Left lung (tissue), 10 donors: Measurements from ENCODE around the gene VTA1. TPM values are rescaled to one million over a fixed set of nuclear protein-coding genes. Genes with fewer than 3 reads are reported as not detected.
"Not testable (repeated sequence)": the region's sequence is repeated elsewhere in the genome, so short reads cannot be mapped to it uniquely, and the experiment has no call there.

ENCODE experiments used
- ATAC-seq: fragments of 200-7000 bp; cut with Tn5 transposase; one replicate; pipeline ENCODE4 v1.9.1; 2020; ENCODE audit warnings: moderate library complexity
- DNase-seq, 4 donors: peaks; one replicate each; pipeline ENCODE4 v3.0.0-alpha.2; 2013 to 2020
- H3K27ac ChIP-seq, 2 donors: fragments of 200-600 bp; sonication (generic) in 1 of 2; one replicate each; pipeline versions ENCODE4 v1.5.0 to v1.8.0; 2020 to 2021
- H3K27me3 ChIP-seq, 2 donors: fragments of 200-600 bp; sonication (generic) in 1 of 2; one replicate each; pipeline versions ENCODE4 v1.5.0 to v1.8.0; 2020 to 2021
- H3K36me3 ChIP-seq, 2 donors: fragments of 200-600 bp; sonication (generic) in 1 of 2; one replicate each; pipeline versions ENCODE4 v1.5.0 to v1.8.0; 2020 to 2021
- H3K4me1 ChIP-seq, 2 donors: fragments of 200-600 bp; one replicate each; pipeline ENCODE4 v1.8.0; 2021
- H3K4me3 ChIP-seq, 2 donors: fragments of 200-600 bp; sonication (generic) in 1 of 2; one replicate each; pipeline versions ENCODE4 v1.5.0 to v1.8.0; 2020 to 2021; ENCODE audit warnings: mild to moderate bottlenecking in 1 of 2
- H3K9me3 ChIP-seq, 2 donors: fragments of 200-600 bp; sonication (generic) in 1 of 2; one replicate each; pipeline versions ENCODE4 v1.5.0 to v1.8.0; 2020 to 2021
- CTCF ChIP-seq, 2 donors: fragments of 200-600 bp; sonication (generic) in 1 of 2; IDR thresholded peaks; one replicate each; pipeline versions ENCODE4 v1.5.0 to v1.8.0; 2021; ENCODE audit warnings: antibody characterized with exemption in 2 of 2
- intact Hi-C, 2 donors: fragments of 100-400 bp; cut with DNase I; formaldehyde crosslinking; loops; one replicate each; pipeline versions ENCODE4 v1.11.2 to v1.14.2; 2022
- polyA plus RNA-seq, 6 donors: library from polyadenylated mRNA; unstranded; fragments of 120-200 nt; gene quantifications; one replicate each; pipeline ENCODE4 v1.2.1, GENCODE V29; 2013; ENCODE audit not compliant: insufficient read length in 6 of 6
- total RNA-seq, 2 donors: library from RNA; stranded (reverse); fragmentation: NEBNext Ultra II Directional; extraction: Animal tissue kit (Norgen Biotek cat#: 25700); gene quantifications; one replicate each; pipeline ENCODE4 v1.2.1, GENCODE V29; 2021
- donor health status: DM: no; HTN: yes; CAD: no.
- donor health status: DM: no; HTN: no; CAD: no.

The VTA1 gene
- total and polyA plus RNA-seq, 8 donors = 33.2 to 73.5 (median 66.5) TPM

- no peak overlapping the region for H3K4me3 ChIP-seq
- no peaks in the 10 kb centered on the region for H3K9me3 ChIP-seq
- DNase-seq = no peak
- H3K4me1 ChIP-seq = no peaks in the 10 kb centered on the region
- H3K27me3 ChIP-seq = no peaks in the 10 kb centered on the region
- no peaks in the 10 kb centered on the region for H3K36me3 ChIP-seq
- TF ChIP-seq CTCF (IDR thresholded peaks at IDR 0.05) = no peak
- no peak overlapping the region for H3K27ac ChIP-seq
- intact Hi-C loops = no loop called here
- ATAC-seq = no peak
Observed at GRCh38 chr6:142138876-142139275, 8.2 kb upstream of the VTA1 start.

DNA sequence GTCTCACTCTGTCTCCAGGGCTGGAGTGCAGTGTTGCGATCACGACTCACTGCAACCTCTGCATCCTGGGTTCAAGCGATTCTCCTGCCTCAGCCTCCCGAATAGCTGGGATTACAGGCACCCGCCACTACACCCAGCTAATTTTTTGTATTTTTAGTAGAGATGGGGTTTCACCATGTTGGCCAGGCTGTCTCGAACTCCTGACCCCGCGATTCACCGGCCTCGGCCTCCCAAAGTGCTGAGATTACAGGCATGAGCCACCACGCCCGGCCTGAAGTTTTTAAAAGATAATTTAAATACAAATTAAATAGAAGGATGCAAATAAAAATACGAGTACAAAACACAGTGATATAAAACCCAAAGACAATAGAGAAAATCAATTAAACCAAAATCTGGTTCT, 5.5 kb upstream of the VTA1 start:
- intact Hi-C loops, H3K27ac ChIP-seq, ATAC-seq, H3K4me1 ChIP-seq, H3K27me3 ChIP-seq, H3K36me3 ChIP-seq, H3K9me3 ChIP-seq, H3K4me3 ChIP-seq: not testable (repeated sequence)
- peak in 1 of 4 donors; percentile 53 for DNase-seq

GRCh38 chr6:142152746-142153145, 5.7 kb downstream of the VTA1 start:
- Histone ChIP-seq H3K27me3 (no peaks in the 10 kb centered on the region), H3K27ac (no peak overlapping the region), H3K36me3 (no peaks in the 10 kb centered on the region), H3K4me1 (peaks cover 0 to 40% of the 10 kb centered on the region in 2 donors), H3K4me3 (no peak overlapping the region), H3K9me3 (no peaks in the 10 kb centered on the region)
- no peak for DNase-seq
- ATAC-seq = no peak
- intact Hi-C loops = loop anchor here in 1 of 2 donors (10.0 kb wide), 1 partner anchor 232 kb away; no protein-coding TSS in a partner anchor
- TF ChIP-seq CTCF (IDR thresholded peaks at IDR 0.05) = no peak

DNA sequence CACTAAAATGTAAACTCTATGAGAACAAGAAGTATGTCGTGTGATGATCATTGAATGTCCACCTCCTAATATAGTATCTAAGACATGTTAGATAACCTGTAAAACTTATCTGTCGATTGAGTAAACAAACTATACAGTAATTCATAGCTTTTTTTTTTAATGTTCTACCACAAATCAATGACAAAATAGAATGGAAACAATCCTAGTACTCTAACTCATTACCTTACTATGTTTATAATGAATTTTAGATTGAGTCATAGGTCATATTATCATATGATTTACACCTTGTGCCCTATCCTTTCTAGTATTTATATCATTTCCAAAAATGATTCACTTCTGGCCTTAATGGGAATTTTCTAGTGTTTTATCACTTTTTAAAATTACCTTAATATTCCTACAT, 6.1 kb downstream of the VTA1 start:
- no peak overlapping the region for H3K27ac ChIP-seq
- H3K4me3 ChIP-seq = no peak overlapping the region
- TF ChIP-seq CTCF (IDR thresholded peaks at IDR 0.05) = no peak
- no peaks in the 10 kb centered on the region for H3K9me3 ChIP-seq
- no peaks in the 10 kb centered on the region for H3K36me3 ChIP-seq
- no peaks in the 10 kb centered on the region for H3K27me3 ChIP-seq
- DNase-seq (no peak), ATAC-seq (no peak)
- H3K4me1 ChIP-seq = peaks cover 0 to 36% of the 10 kb centered on the region in 2 donors
- intact Hi-C loops = loop anchor here in 1 of 2 donors (10.0 kb wide), 1 partner anchor 232 kb away; no protein-coding TSS in a partner anchor

DNA sequence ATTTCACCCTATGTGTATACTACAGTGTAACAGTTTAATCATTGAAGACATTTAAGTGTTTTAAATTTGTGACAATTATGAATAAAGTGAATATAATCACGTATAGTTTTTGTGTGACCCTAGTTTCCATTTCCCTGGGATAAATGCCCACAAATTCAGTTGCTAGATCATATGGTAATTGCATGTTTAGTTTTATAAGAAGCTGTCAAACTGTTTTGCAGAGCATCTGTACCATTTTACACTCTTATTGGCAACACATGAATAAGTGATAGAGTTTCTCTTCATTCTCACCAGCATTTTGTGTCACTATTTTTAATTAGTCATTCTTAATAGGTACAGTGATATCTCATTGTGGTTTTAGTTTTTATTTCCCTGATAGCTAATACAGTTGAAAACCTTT, 7.3 kb downstream of the VTA1 start:
- H3K4me1 ChIP-seq = peaks cover 0 to 24% of the 10 kb centered on the region in 2 donors
- H3K36me3 ChIP-seq = no peaks in the 10 kb centered on the region
- ATAC-seq (no peak), DNase-seq (no peak)
- intact Hi-C loops = loop anchor here in 1 of 2 donors (10.0 kb wide), 1 partner anchor 230 kb away; no protein-coding TSS in a partner anchor
- H3K4me3 ChIP-seq = no peak overlapping the region
- no peaks in the 10 kb centered on the region for H3K27me3 ChIP-seq
- TF ChIP-seq CTCF (IDR thresholded peaks at IDR 0.05) = no peak
- H3K27ac ChIP-seq = no peak overlapping the region
- no peaks in the 10 kb centered on the region for H3K9me3 ChIP-seq

DNA sequence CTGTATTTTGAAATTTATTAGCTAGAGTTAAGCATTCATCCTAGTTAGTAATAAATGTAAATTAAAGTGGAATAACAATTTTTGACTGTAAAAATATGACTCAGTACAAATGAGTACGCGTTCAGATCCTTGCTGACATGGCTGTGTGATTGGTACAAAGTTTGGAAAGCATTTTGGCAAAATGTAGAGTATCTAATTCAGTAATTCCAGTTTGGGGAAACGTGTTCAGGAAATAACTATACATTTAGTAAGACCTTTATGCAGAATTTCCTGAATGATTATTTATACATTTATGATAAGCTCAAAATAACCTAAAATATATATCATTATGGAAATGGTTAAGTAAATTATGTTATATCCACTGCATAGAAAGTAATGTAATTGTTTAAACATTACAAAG, 8.0 kb downstream of the VTA1 start:
- H3K27me3 ChIP-seq = no peaks in the 10 kb centered on the region
- H3K27ac ChIP-seq = no peak overlapping the region
- no peaks in the 10 kb centered on the region for H3K9me3 ChIP-seq
- no peaks in the 10 kb centered on the region for H3K36me3 ChIP-seq
- no peak for ATAC-seq
- peaks cover 0 to 17% of the 10 kb centered on the region in 2 donors for H3K4me1 ChIP-seq
- no peak for DNase-seq
- TF ChIP-seq CTCF (IDR thresholded peaks at IDR 0.05) = no peak
- H3K4me3 ChIP-seq = no peak overlapping the region
- intact Hi-C loops = loop anchor here in 1 of 2 donors (10.0 kb wide), 1 partner anchor 230 kb away; no protein-coding TSS in a partner anchor
